HL-60 (cell line): ENCODE results near the gene SMIM21.
A peak's percentile ranks its signal among the peaks of the same experiment; 100 is the strongest.

Experiments used
- DNase-seq, 2 experiments: peaks; one replicate each; pipeline ENCODE4 v3.0.0-alpha.2; 2010 to 2020; ENCODE audit warnings: low read depth in 1 of 2, low spot score in 1 of 2
- H3K27ac ChIP-seq: fragments of 250-450 bp; sonication (Bioruptor Pico); replicated peaks from 2 replicates; pipeline ENCODE4 v1.5.1; 2020; ENCODE audit warnings: mild to moderate bottlenecking, moderate library complexity
- H3K27me3 ChIP-seq: fragments of 250-450 bp; sonication (Bioruptor Pico); 2 replicates; pipeline ENCODE4 v1.5.1; 2021; ENCODE audit warnings: mild to moderate bottlenecking, moderate library complexity; ENCODE audit not compliant: insufficient read depth, poor library complexity, severe bottlenecking
- H3K4me3 ChIP-seq: replicated peaks from 2 replicates; pipeline ENCODE4 v1.5.1; 2011; ENCODE audit warnings: mild to moderate bottlenecking, control low read depth, low read length; ENCODE audit not compliant: insufficient read depth
- CTCF ChIP-seq: IDR thresholded peaks from one replicate; pipeline ENCODE4 v1.5.1; 2011; ENCODE audit warnings: low read length, control low read depth, inconsistent platforms; ENCODE audit not compliant: insufficient read depth
- GABPA ChIP-seq: IDR thresholded peaks from 2 replicates; pipeline ENCODE4 v1.6.1; 2012; ENCODE audit warnings: low read depth
- POLR2AphosphoS5 ChIP-seq: IDR thresholded peaks from 2 replicates; pipeline ENCODE4 v1.6.1; 2012; ENCODE audit warnings: low read depth
- REST ChIP-seq: IDR thresholded peaks from 2 replicates; pipeline ENCODE4 v1.6.1; 2012; ENCODE audit warnings: low read depth; ENCODE audit not compliant: insufficient replicate concordance
- SPI1 ChIP-seq: IDR thresholded peaks from 2 replicates; pipeline ENCODE4 v1.6.1; 2012; ENCODE audit warnings: low read depth, mild to moderate bottlenecking, borderline replicate concordance

Gene SMIM21

GRCh38 chr18:75456199-75456631 lies 28.7 kb upstream of the SMIM21 start:
- Histone ChIP-seq H3K27me3 (peaks cover 20% of the 10 kb centered on the region), H3K4me3 (no peak overlapping the region), H3K27ac (no peak overlapping the region)
- TF ChIP-seq SPI1 (no peak), REST (no peak), GABPA (no peak), CTCF (no peak), POLR2AphosphoS5 (no peak)
- no peak for DNase-seq

- peak; percentile 5 to 20 for DNase-seq
- peaks cover 20% of the 10 kb centered on the region for H3K27me3 ChIP-seq
- peak overlapping the region; percentile 27 for H3K4me3 ChIP-seq
- TF ChIP-seq SPI1 (peak; percentile 41; the same call in 1 of the 2 replicates), CTCF (no peak), POLR2AphosphoS5 (no peak), GABPA (no peak)
- no peak overlapping the region for H3K27ac ChIP-seq
These were observed 28.0 kb upstream of the SMIM21 start for GRCh38 chr18:75455249-75456198.

- no peak for DNase-seq
- no peak for TF ChIP-seq POLR2AphosphoS5
- TF ChIP-seq SPI1: no peak
- TF ChIP-seq GABPA: no peak
- TF ChIP-seq REST: no peak
- TF ChIP-seq CTCF: no peak
- Histone ChIP-seq H3K27me3 (peaks cover 23% of the 10 kb centered on the region), H3K27ac (no peak overlapping the region), H3K4me3 (no peak overlapping the region)
These were observed 26.7 kb upstream of the SMIM21 start for GRCh38 chr18:75454022-75454795.
